LNCAP (cell line): Measurements from ENCODE around the gene GLIPR1L1.

Source experiments
- CTCF ChIP-seq: fragments of 450-650 bp; IDR thresholded peaks from 2 replicates; pipeline ENCODE4 v1.5.1; 2017; ENCODE audit warnings: mild to moderate bottlenecking

GLIPR1L1 gene

DNA sequence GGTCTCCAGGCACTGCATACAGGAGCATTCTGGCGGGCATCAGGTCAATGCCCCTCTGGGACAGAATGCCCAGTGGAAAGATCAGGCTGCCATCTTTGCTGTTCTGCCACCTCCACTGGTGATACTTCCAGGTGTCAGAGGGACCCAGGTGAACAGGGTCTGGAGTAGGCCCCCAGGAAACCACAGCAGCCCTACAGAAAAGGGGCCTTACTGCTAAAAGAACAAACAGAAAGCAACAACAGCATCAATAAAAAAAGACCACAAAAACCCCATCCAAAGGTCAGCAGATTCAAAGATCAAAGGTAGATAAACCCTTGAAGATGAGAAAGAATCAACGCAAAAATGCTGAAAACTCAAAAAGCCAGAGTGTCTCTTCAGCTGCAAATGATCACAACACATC lies 15.9 kb downstream of the GLIPR1L1 start:
- no peak for TF ChIP-seq CTCF

DNA sequence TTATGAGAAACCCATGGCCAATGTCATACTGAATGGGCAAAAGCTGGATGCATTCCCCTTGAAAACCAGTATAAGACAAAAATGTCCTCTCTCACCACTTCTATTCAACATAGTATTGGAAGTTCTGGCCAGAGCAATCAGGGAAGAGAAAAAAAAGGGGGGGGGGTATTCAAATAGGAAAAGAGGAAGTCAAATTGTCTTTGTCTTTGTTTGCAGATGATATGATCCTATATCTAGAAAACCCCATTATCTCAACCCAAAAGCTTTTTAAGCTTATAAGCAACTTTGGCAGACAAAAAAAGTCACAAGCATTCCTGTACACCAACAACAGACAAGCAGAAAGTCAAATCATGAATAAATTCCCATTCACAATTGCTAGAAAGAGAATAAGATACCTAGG lies 19.5 kb downstream of the GLIPR1L1 start:
- TF ChIP-seq CTCF, result no peak

DNA sequence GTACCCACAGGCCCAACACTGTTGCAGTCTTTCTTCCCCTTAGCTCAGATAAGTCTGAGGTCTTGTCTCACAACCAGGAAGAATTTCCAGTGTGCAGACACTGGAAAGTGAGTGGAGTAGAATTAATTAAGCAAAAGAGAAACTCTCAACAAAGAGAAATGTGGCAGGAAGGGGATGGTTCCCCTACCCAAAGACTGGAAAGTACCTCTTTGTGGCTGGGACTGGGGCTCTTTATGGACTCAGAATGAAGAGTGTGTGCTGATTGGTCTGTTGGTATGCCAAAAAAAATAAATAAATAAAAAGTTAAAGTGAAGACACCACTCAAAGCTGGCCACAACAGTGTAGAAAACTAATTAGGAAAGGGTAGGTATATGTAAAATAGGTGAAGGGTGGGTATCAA lies 26.4 kb downstream of the GLIPR1L1 start:
- no peak for TF ChIP-seq CTCF

DNA sequence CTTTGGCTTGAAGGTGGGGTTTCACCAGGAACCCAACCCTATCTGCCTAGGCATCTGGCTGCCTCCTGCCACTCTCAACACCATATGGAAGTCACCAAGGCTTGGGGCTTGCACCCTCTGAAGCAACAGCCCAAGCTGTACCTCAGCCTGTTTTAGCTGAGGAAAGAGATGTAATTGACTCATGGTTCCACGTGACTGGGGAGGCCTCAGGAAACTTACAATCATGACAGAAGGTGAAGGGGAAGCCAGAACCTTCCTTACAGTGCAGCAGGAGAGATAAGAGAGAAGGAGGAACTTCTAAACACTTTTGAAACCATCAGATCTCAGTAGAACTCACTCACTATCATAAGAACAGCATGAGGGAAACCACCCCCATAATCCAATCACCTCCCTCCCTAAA lies 26.9 kb downstream of the GLIPR1L1 start:
- TF ChIP-seq CTCF, result no peak

DNA sequence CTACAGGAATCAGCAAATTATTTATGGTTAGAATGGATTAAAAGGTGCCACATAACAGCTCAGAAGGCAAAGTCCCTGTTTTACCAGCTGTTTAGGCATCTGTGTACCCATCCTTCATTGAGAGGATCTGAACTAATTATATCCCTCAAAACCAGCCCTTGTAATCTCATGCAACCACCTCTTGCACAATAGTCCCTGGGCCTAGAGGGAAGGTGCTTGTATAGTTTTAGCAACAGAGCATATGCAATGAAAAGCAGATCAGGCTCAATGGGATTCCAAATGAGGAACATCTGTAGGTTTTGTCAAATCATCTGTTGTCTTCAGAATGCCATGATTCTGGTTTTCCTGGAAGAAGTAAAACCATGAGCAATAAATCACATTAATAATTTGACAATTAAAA lies 30.4 kb downstream of the GLIPR1L1 start:
- TF ChIP-seq CTCF, result no peak

DNA sequence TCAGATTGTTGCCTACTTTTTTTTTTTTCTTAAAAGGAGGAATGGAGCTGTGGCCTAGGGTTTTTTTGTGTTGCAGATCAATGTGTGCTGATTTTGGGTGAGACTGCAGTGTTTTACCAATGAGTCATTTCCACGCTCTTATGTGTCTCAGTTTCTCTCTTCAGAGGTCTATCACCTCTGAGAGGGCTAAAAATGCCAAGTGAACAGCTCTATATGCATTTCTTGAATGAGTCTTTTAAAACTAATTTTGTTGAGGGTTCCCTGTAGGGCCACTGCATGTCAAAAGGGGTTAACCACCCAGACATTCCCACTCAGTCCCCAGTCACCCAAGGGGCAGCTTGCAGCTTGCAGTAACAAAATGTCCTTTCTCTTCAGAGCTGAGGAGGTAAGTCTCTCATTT lies 32.2 kb downstream of the GLIPR1L1 start:
- no peak for TF ChIP-seq CTCF

GRCh38 chr12:75374971-75375370 lies 40.5 kb downstream of the GLIPR1L1 start:
- TF ChIP-seq CTCF, result no peak

- no peak for TF ChIP-seq CTCF
Measured at GRCh38 chr12:75378354-75378753, 43.9 kb downstream of the GLIPR1L1 start.
